GM12878 (cell line): ENCODE measurements around the gene N4BP3. TPM values are rescaled to one million over a fixed set of nuclear protein-coding genes. Genes with fewer than 3 reads are reported as not detected.

Experiments
- ATF7 ChIP-seq: fragments of 450-650 bp; IDR thresholded peaks from 2 replicates; pipeline ENCODE4 v1.6.1; 2016; ENCODE audit warnings: low read depth, mild to moderate bottlenecking
- BACH1 ChIP-seq: fragments of 450-650 bp; IDR thresholded peaks from 2 replicates; pipeline ENCODE4 v1.6.1; 2017; ENCODE audit warnings: mild to moderate bottlenecking, borderline replicate concordance
- BCL11A ChIP-seq: IDR thresholded peaks from 2 replicates; pipeline ENCODE4 v1.6.1; 2011; ENCODE audit warnings: low read depth, low read length
- CEBPB ChIP-seq, 2 experiments: fragments of 150-350 bp in 1 of 2; IDR thresholded peaks; 2 replicates each; pipeline ENCODE4 v1.6.1; 2012 to 2014; ENCODE audit warnings: low read depth in 2 of 2, low read length in 2 of 2, borderline replicate concordance in 1 of 2, inconsistent platforms in 1 of 2
- ETV6 ChIP-seq, 2 experiments: fragments of 450-650 bp in 1 of 2; IDR thresholded peaks in 1 of 2; conservative IDR thresholded peaks in 1 of 2; 2 replicates each; pipeline ENCODE4 v1.6.1; 2014; ENCODE audit warnings: antibody characterized with exemption in 1 of 2, borderline replicate concordance in 1 of 2, low read depth in 1 of 2, mild to moderate bottlenecking in 1 of 2, moderate library complexity in 1 of 2
- FOS ChIP-seq: IDR thresholded peaks from 3 replicates; pipeline ENCODE4 v1.6.1; 2011; ENCODE audit warnings: borderline replicate concordance; ENCODE audit not compliant: insufficient read length; ENCODE audit errors: extremely low read depth
- MYB ChIP-seq: fragments of 150-350 bp; IDR thresholded peaks from 2 replicates; pipeline ENCODE4 v1.6.1; 2014; ENCODE audit warnings: mild to moderate bottlenecking, low read depth, low read length, borderline replicate concordance
- PAX5 ChIP-seq: IDR thresholded peaks from 2 replicates; pipeline ENCODE4 v1.6.1; 2011; ENCODE audit warnings: low read depth, low read length, borderline replicate concordance
- POLR2AphosphoS2 ChIP-seq: IDR thresholded peaks from 2 replicates; pipeline ENCODE4 v1.6.1; 2011; ENCODE audit warnings: low read depth, mild to moderate bottlenecking, low read length, improper control_type of control experiment, moderate library complexity
- RUNX3 ChIP-seq: IDR thresholded peaks from 2 replicates; pipeline ENCODE4 v1.6.1; 2012; ENCODE audit warnings: low read length, inconsistent platforms
- SRF ChIP-seq, 2 experiments: IDR thresholded peaks; 2 replicates each; pipeline ENCODE4 v1.6.1; 2011; ENCODE audit warnings: low read depth in 2 of 2, low read length in 2 of 2, mild to moderate bottlenecking in 1 of 2, moderate library complexity in 1 of 2
- STAT1 ChIP-seq: fragments of 450-650 bp; conservative IDR thresholded peaks from 2 replicates; pipeline ENCODE4 v1.6.1; 2014; ENCODE audit warnings: antibody characterized with exemption, mild to moderate bottlenecking
- YBX1 ChIP-seq: fragments of 450-650 bp; IDR thresholded peaks from 2 replicates; pipeline ENCODE4 v1.6.1; 2016; ENCODE audit warnings: antibody characterized with exemption
- YY1 ChIP-seq: IDR thresholded peaks from 2 replicates; pipeline ENCODE4 v1.6.1; 2011; ENCODE audit warnings: low read depth, mild to moderate bottlenecking, low read length
- ZNF207 ChIP-seq: fragments of 450-650 bp; IDR thresholded peaks from 2 replicates; pipeline ENCODE4 v1.6.1; 2014; ENCODE audit warnings: antibody characterized with exemption, mild to moderate bottlenecking, borderline replicate concordance
- ZNF622 ChIP-seq: fragments of 450-650 bp; IDR thresholded peaks from 2 replicates; pipeline ENCODE4 v1.6.1; 2017; ENCODE audit warnings: mild to moderate bottlenecking, inconsistent platforms
- polyA plus RNA-seq, 11 experiments: library from polyadenylated mRNA; depleted of rRNA in 4 of 11; unstranded in 6 of 11; stranded (reverse) in 5 of 11; fragments of >200 nt; fragmentation: Nextera tagmentation in 4 of 11; fragmentation: Illumina TruSeq in 1 of 11; extraction: Ambion mirVana in 4 of 11; extraction: Trizol in 1 of 11; gene quantifications; 1 replicate in 1 of 11; 2 replicates in 10 of 11; pipeline versions ENCODE4 v1.2.1 to v1.2.3, GENCODE V29; 2011 to 2016; ENCODE audit warnings: inconsistent platforms in 2 of 11, missing spikeins in 2 of 11, low read depth in 1 of 11
- total RNA-seq, 4 experiments: library from RNA; depleted of rRNA in 3 of 4; stranded (reverse); fragments of >200 nt in 3 of 4; fragmentation: Illumina TruSeq in 1 of 4; extraction: Trizol in 1 of 4; gene quantifications; 2 replicates each; pipeline versions ENCODE4 v1.2.1 to v1.2.3, GENCODE V29; 2013 to 2021
- TF ChIP-seq, protein P1 (sequence below): fragments of 150-350 bp; IDR thresholded peaks from 2 replicates; pipeline ENCODE4 v1.6.1; 2014; ENCODE audit warnings: mild to moderate bottlenecking, low read depth, low read length
- TF ChIP-seq, protein P2 (sequence below): fragments of 450-650 bp; IDR thresholded peaks from 2 replicates; pipeline ENCODE4 v1.6.1; 2017; ENCODE audit warnings: mild to moderate bottlenecking, moderate library complexity
- TF ChIP-seq, protein P3 (sequence below), 3 experiments: IDR thresholded peaks in 2 of 3; conservative IDR thresholded peaks in 1 of 3; 2 replicates each; pipeline ENCODE4 v1.5.1; 2011; ENCODE audit warnings: low read depth in 3 of 3, low read length in 3 of 3, mild to moderate bottlenecking in 3 of 3, control low read depth in 2 of 3, moderate library complexity in 2 of 3, inconsistent platforms in 1 of 3, mixed read lengths in 1 of 3; ENCODE audit not compliant: control insufficient read depth in 2 of 3, insufficient read depth in 1 of 3; ENCODE audit errors: extremely low read depth in 1 of 3
- TF ChIP-seq, protein P4 (sequence below): fragments of 450-650 bp; conservative IDR thresholded peaks from 2 replicates; pipeline ENCODE4 v1.6.1; 2017; ENCODE audit warnings: mild to moderate bottlenecking, moderate library complexity

Gene N4BP3
- total and polyA plus RNA-seq, 10 of the 15 experiments (the other 5 are each of a cell fraction or from before 2014, with no cell fraction given), result 0.06 to 13.0 (median 4.3) TPM

DNA sequence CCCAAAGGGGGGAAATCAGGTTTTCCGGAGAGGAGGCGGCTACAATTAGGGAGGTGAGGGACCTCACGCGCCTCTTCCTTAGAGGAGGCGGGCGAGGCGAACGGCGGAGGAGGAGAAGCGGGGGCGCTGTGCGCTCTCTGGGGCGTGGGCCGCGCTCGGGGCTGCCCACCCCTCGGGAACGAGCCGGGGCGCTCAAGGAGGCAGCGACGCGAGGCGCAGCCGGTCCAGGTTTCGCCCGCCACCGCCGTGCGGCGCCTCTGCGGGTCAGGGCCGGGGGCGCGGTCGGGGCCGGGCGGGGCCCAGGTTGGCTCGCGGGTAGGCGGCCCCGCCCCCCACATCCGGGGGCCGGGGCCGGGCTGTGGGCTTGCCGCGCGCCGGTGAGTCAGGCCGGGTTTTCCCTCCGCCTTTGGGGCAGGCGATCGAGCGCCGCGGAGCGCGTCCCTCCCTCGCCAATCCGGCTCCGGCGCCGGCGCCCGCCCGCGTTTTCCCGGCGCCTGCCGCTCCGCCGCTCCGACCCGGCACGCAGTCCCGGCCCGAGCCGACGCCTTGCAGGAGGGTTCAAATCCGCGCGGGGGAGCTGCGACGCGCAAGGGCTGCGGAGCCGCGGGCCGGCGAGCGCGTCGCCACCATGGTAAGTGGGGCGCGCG, at the start of gene N4BP3 (continued):
- TF ChIP-seq PAX5, result peak; percentile 82
- no peak for TF ChIP-seq ETV6 (conservative IDR thresholded peaks at IDR 0.05 in 1 of 2, IDR thresholded peaks at IDR 0.05 in 1 of 2; ENCODE audit: borderline replicate concordance in 1 of 2, low read depth in 1 of 2)
- TF ChIP-seq, protein P1, sequence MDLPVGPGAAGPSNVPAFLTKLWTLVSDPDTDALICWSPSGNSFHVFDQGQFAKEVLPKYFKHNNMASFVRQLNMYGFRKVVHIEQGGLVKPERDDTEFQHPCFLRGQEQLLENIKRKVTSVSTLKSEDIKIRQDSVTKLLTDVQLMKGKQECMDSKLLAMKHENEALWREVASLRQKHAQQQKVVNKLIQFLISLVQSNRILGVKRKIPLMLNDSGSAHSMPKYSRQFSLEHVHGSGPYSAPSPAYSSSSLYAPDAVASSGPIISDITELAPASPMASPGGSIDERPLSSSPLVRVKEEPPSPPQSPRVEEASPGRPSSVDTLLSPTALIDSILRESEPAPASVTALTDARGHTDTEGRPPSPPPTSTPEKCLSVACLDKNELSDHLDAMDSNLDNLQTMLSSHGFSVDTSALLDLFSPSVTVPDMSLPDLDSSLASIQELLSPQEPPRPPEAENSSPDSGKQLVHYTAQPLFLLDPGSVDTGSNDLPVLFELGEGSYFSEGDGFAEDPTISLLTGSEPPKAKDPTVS, result no peak
- TF ChIP-seq, protein P2, sequence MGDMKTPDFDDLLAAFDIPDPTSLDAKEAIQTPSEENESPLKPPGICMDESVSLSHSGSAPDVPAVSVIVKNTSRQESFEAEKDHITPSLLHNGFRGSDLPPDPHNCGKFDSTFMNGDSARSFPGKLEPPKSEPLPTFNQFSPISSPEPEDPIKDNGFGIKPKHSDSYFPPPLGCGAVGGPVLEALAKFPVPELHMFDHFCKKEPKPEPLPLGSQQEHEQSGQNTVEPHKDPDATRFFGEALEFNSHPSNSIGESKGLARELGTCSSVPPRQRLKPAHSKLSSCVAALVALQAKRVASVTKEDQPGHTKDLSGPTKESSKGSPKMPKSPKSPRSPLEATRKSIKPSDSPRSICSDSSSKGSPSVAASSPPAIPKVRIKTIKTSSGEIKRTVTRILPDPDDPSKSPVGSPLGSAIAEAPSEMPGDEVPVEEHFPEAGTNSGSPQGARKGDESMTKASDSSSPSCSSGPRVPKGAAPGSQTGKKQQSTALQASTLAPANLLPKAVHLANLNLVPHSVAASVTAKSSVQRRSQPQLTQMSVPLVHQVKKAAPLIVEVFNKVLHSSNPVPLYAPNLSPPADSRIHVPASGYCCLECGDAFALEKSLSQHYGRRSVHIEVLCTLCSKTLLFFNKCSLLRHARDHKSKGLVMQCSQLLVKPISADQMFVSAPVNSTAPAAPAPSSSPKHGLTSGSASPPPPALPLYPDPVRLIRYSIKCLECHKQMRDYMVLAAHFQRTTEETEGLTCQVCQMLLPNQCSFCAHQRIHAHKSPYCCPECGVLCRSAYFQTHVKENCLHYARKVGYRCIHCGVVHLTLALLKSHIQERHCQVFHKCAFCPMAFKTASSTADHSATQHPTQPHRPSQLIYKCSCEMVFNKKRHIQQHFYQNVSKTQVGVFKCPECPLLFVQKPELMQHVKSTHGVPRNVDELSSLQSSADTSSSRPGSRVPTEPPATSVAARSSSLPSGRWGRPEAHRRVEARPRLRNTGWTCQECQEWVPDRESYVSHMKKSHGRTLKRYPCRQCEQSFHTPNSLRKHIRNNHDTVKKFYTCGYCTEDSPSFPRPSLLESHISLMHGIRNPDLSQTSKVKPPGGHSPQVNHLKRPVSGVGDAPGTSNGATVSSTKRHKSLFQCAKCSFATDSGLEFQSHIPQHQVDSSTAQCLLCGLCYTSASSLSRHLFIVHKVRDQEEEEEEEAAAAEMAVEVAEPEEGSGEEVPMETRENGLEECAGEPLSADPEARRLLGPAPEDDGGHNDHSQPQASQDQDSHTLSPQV, result 0 out of 2 replicates have a peak, but pooled peaks have one; percentile 21
- no peak for TF ChIP-seq RUNX3
- TF ChIP-seq ZNF207, result peak; percentile 52; the same call in 1 of the 2 replicates
- TF ChIP-seq CEBPB (IDR thresholded peaks at IDR 0.05; ENCODE audit: borderline replicate concordance in 1 of 2, low read depth in 2 of 2, low read length in 2 of 2), result no peak
- TF ChIP-seq FOS, result no peak
- TF ChIP-seq ZNF622, result no peak
- peak; percentile 82 for TF ChIP-seq YY1
- 0 out of 2 replicates have a peak, but pooled peaks have one; percentile 13 for TF ChIP-seq POLR2AphosphoS2
- no peak for TF ChIP-seq YBX1
- TF ChIP-seq BCL11A, result 0 out of 2 replicates have a peak, but pooled peaks have one; percentile 17
- TF ChIP-seq, protein P3, sequence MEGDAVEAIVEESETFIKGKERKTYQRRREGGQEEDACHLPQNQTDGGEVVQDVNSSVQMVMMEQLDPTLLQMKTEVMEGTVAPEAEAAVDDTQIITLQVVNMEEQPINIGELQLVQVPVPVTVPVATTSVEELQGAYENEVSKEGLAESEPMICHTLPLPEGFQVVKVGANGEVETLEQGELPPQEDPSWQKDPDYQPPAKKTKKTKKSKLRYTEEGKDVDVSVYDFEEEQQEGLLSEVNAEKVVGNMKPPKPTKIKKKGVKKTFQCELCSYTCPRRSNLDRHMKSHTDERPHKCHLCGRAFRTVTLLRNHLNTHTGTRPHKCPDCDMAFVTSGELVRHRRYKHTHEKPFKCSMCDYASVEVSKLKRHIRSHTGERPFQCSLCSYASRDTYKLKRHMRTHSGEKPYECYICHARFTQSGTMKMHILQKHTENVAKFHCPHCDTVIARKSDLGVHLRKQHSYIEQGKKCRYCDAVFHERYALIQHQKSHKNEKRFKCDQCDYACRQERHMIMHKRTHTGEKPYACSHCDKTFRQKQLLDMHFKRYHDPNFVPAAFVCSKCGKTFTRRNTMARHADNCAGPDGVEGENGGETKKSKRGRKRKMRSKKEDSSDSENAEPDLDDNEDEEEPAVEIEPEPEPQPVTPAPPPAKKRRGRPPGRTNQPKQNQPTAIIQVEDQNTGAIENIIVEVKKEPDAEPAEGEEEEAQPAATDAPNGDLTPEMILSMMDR (IDR thresholded peaks at IDR 0.05 in 2 of 3, conservative IDR thresholded peaks at IDR 0.05 in 1 of 3; ENCODE audit: control insufficient read depth in 2 of 3, extremely low read depth in 1 of 3, insufficient read depth in 1 of 3, low read depth in 3 of 3, low read length in 3 of 3), result peak in 1 of 3 experiments; percentile 17; a peak in 2 of 6 replicates
- peak in 1 of 2 experiments; percentile 54; a peak in 1 of 4 replicates for TF ChIP-seq SRF (IDR thresholded peaks at IDR 0.05; ENCODE audit: low read depth in 2 of 2, low read length in 2 of 2)
- TF ChIP-seq, protein P4, sequence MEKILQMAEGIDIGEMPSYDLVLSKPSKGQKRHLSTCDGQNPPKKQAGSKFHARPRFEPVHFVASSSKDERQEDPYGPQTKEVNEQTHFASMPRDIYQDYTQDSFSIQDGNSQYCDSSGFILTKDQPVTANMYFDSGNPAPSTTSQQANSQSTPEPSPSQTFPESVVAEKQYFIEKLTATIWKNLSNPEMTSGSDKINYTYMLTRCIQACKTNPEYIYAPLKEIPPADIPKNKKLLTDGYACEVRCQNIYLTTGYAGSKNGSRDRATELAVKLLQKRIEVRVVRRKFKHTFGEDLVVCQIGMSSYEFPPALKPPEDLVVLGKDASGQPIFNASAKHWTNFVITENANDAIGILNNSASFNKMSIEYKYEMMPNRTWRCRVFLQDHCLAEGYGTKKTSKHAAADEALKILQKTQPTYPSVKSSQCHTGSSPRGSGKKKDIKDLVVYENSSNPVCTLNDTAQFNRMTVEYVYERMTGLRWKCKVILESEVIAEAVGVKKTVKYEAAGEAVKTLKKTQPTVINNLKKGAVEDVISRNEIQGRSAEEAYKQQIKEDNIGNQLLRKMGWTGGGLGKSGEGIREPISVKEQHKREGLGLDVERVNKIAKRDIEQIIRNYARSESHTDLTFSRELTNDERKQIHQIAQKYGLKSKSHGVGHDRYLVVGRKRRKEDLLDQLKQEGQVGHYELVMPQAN, result peak; percentile 74
- TF ChIP-seq STAT1, result no peak
- TF ChIP-seq MYB, result no peak
- TF ChIP-seq ATF7, result no peak
- TF ChIP-seq BACH1, result peak; percentile 89; the same call in 1 of the 2 replicates
